GM06990 (cell line): ENCODE measurements around the gene C11orf21.

Source experiments
- DNase-seq: peaks from one replicate; pipeline ENCODE4 v3.0.0-alpha.2; 2011; ENCODE audit not compliant: insufficient read length; ENCODE audit errors: extremely low read depth
- H3K27me3 ChIP-seq: replicated peaks from 2 replicates; pipeline ENCODE4 v1.6.0; 2011; ENCODE audit warnings: low read length; ENCODE audit not compliant: control insufficient read depth, insufficient read depth
- H3K36me3 ChIP-seq: 2 replicates; pipeline ENCODE4 v1.5.1; 2011; ENCODE audit warnings: low read length; ENCODE audit not compliant: control insufficient read depth, insufficient read depth
- H3K4me3 ChIP-seq: replicated peaks from 2 replicates; pipeline ENCODE4 v1.5.1; 2011; ENCODE audit warnings: low read depth, mild to moderate bottlenecking, control low read depth, low read length
- TF ChIP-seq, protein P1 (sequence below): IDR thresholded peaks from 2 replicates; pipeline ENCODE4 v1.5.1; 2011; ENCODE audit warnings: low read length, control low read depth, mild to moderate bottlenecking, inconsistent platforms; ENCODE audit not compliant: insufficient read depth, poor library complexity, severe bottlenecking

Gene C11orf21

DNA sequence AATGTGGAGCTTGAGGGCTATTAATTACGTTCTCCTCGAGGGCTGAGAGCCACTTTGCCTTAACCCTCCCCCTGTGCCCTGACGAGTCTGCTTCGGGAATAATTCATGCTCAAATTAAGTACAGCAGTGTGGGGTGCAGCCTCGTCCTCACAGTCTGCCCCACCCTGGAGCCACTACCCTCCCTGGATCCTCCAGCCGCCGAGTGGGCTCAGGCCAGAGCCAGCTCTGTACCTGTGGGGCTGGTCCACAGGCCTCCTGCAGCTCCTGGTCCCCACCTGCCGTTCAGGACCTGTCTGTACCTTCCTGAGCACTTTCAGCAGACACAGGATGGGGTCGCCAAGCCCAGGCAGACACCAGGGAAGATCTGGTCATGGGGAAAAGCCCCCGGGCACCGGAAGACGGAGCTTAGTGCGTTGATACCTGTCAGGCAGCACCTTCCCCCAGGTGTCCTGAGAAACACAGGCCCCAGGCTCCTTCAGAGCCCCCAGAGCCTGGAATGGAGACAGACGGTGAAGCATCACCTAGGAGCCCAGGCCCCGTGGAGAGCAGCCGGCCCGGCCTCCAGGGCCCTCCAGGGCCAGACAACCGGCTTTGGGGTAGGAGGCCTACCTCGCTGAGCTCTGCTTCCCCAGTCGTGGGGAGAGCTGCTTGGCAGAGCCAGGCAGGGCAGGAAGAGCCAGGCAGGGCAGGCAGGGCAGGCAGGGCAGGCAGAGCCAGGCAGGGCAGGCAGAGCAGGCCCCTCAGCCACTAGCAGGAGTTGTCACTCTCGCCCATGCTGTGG is 9.8 kb upstream of the C11orf21 start:
- no peak for DNase-seq
- TF ChIP-seq, protein P1, sequence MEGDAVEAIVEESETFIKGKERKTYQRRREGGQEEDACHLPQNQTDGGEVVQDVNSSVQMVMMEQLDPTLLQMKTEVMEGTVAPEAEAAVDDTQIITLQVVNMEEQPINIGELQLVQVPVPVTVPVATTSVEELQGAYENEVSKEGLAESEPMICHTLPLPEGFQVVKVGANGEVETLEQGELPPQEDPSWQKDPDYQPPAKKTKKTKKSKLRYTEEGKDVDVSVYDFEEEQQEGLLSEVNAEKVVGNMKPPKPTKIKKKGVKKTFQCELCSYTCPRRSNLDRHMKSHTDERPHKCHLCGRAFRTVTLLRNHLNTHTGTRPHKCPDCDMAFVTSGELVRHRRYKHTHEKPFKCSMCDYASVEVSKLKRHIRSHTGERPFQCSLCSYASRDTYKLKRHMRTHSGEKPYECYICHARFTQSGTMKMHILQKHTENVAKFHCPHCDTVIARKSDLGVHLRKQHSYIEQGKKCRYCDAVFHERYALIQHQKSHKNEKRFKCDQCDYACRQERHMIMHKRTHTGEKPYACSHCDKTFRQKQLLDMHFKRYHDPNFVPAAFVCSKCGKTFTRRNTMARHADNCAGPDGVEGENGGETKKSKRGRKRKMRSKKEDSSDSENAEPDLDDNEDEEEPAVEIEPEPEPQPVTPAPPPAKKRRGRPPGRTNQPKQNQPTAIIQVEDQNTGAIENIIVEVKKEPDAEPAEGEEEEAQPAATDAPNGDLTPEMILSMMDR = no peak
- H3K36me3 ChIP-seq = no peaks in the 10 kb centered on the region

DNA sequence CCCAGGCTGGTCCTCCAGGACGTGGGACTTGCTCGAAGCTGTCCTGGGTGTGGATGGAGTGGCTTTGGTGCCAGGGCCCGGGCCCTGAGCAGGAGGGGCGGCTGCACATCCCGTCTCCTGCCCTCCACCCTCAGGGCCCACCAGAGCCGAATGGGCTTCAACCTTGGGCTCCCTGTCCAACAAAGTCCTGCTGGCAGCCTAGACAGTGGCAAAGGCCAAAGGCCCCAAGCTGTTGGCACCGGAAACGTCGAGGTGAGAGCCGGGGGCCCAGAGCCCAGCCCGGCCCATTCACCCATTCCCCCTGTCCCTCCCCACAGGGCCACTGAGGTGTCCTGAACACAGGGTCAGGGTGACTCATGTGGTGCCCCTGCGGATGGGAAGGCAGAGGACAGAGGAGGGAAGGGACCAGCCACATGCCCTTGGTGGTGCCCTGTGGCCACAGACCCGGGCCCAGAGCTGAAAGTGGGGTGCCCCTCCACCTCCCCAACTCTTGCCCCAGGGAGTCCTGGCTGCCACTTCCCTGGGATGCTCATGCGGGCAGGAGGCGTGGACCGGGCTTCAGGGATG is 9.2 kb upstream of the C11orf21 start:
- no peak for DNase-seq
- no peak overlapping the region for H3K4me3 ChIP-seq
- TF ChIP-seq, protein P1 = no peak
- H3K27me3 ChIP-seq = no peaks in the 10 kb centered on the region
- no peaks in the 10 kb centered on the region for H3K36me3 ChIP-seq

More for the DNA sequence above, 9.8 kb upstream of the C11orf21 start:
- no peaks in the 10 kb centered on the region for H3K27me3 ChIP-seq
- no peak overlapping the region for H3K4me3 ChIP-seq

DNA sequence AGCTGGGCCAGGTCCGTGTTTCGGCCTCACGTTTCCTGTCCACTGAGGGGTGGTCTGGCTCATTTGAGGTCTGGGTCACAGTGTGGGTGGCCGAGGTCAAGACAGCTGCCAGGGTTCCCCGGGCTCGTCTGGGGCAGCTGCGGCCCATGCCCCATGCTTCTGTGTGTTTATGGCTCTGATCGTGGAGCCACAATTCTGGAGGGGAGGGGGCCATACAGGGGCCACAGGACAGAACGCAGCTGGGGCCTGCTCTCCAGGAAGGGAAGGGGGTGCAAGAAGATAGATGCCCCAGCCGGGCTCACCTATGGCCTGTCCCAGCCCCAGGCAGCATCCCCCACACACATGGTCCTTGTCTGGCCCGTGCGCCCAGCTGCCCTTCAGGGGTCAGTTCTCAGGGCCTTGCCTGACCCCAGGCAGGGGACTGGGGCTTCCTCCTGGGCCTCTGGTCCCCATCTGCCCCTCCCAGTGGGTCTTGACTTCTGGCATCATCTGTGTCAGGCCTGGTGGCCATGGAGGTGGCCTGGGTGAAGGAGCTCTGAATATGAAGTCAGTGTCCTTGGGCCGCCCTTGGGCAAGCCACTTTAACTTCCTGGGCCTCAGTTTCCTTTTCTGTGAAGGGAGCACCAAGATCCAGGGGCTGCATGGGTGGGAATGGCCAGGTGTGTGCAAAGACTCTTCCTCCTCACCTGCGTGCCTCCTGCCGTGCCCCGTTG is 8.5 kb upstream of the C11orf21 start:
- H3K4me3 ChIP-seq = no peak overlapping the region
- TF ChIP-seq, protein P1 = no peak
- H3K27me3 ChIP-seq = no peaks in the 10 kb centered on the region
- no peak for DNase-seq
- no peaks in the 10 kb centered on the region for H3K36me3 ChIP-seq

DNA sequence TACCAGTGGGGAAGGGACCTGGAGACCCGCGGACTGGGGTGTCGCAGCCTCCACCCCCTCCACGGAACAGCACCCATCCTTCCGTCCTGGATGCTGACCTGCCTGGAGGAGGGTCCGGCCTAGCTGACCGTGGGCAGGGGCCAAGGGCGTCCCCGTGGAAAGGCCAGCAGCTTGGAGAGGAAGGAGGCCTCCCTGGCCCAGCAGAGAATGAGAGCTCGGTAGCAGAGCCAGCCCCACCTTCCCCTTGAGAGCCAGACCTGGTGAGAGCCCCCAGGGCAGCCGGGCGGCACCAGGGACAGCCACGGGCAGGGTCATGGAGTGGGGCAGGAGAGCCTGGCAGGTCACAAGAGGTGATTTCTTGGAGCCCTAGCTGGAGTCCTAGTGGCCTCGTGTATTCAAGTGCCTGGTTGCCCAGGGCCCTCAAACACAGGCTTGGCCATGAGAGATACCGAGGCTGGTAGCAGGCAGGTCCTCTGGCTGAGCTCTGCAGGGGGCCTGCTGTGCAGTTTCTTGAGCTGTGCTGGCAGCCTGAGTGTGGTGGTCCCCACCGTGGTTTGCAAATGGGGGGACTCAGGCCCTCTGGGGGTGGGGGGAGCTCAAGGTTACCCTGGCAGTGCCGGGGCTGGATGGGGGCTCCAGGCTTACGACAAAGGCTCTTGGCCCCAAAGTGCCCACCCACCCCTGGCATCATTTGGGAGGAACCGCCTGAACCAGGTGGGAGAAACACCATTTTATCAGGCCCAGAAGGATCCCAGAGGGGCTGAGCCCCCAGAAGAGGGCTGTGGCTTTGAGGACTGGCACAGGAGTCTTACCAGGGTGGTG is 7.7 kb upstream of the C11orf21 start:
- no peak for DNase-seq
- no peaks in the 10 kb centered on the region for H3K36me3 ChIP-seq
- no peaks in the 10 kb centered on the region for H3K27me3 ChIP-seq
- TF ChIP-seq, protein P1 = no peak
- no peak overlapping the region for H3K4me3 ChIP-seq

DNA sequence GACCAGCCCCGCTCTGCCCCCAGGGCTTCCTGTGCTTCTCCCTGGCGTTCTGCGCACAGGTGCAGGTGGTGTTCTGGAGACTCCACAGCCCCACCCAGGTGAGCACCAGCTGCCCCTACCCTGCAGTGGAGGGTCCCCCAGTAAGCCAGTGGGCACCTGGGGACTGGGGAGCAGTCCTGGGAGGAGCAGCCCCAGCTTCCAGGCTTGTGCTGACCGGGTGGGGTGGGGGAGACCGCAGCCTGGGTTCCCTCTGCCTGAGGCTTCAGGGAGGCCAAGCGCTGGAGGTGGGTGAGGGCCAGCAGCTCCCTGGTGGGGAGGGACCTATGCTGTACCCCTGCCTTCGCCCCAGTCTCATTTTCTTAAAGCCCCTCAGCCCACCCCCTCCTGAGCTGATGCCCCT is 7.0 kb upstream of the C11orf21 start:
- DNase-seq = no peak
- H3K36me3 ChIP-seq = no peaks in the 10 kb centered on the region

More for the DNA sequence above, 7.0 kb upstream of the C11orf21 start:
- TF ChIP-seq, protein P1 = no peak
- Histone ChIP-seq H3K27me3 (no peaks in the 10 kb centered on the region), H3K4me3 (no peak overlapping the region)
